SK-N-SH treated with all-trans-retinoic acid at 6 μM for 48 hours (cell line): Measurements from ENCODE around the gene RTP1.
"Not testable (repeated sequence)": the region's sequence is repeated elsewhere in the genome, so short reads cannot be mapped to it uniquely, and the experiment has no call there.

Experiments used
- ATAC-seq: fragments of 200-7000 bp; cut with Tn5 transposase; 3 replicates; pipeline ENCODE4 v1.9.1; 2020; ENCODE audit warnings: mild to moderate bottlenecking, moderate library complexity
- BACH2 ChIP-seq: fragments of 250-450 bp; sonication (Bioruptor Pico); IDR thresholded peaks from 2 replicates; pipeline ENCODE4 v1.9.0; 2021; ENCODE audit warnings: mild to moderate bottlenecking, borderline replicate concordance
- CREB5 ChIP-seq: fragments of 250-450 bp; sonication (Bioruptor Pico); IDR thresholded peaks from 2 replicates; pipeline ENCODE4 v1.5.1; 2020; ENCODE audit warnings: low read depth, mild to moderate bottlenecking, moderate library complexity
- CSRNP3 ChIP-seq: fragments of 250-450 bp; sonication (Bioruptor Pico); IDR thresholded peaks from 2 replicates; pipeline ENCODE4 v1.5.1; 2021; ENCODE audit warnings: mild to moderate bottlenecking, moderate library complexity
- ESRRG ChIP-seq: fragments of 250-450 bp; sonication (Bioruptor Pico); IDR thresholded peaks from 2 replicates; pipeline ENCODE4 v1.6.1; 2021; ENCODE audit warnings: mild to moderate bottlenecking
- GLIS3 ChIP-seq: fragments of 250-450 bp; sonication (Bioruptor Pico); IDR thresholded peaks from 2 replicates; pipeline ENCODE4 v1.5.0; 2020; ENCODE audit warnings: mild to moderate bottlenecking, moderate library complexity
- ISL1 ChIP-seq: fragments of 250-450 bp; sonication (Bioruptor Pico); IDR thresholded peaks from 2 replicates; pipeline ENCODE4 v2.1.2; 2022; ENCODE audit warnings: mild to moderate bottlenecking, moderate library complexity
- POU6F1 ChIP-seq: fragments of 250-450 bp; sonication (Bioruptor Pico); IDR thresholded peaks from 2 replicates; pipeline ENCODE4 v1.8.0; 2021; ENCODE audit warnings: low read depth, mild to moderate bottlenecking, moderate library complexity, borderline replicate concordance
- SNAI2 ChIP-seq: fragments of 250-450 bp; sonication (Bioruptor Pico); IDR thresholded peaks from 2 replicates; pipeline ENCODE4 v1.5.0; 2020; ENCODE audit warnings: mild to moderate bottlenecking, moderate library complexity
- ZNF70 ChIP-seq: fragments of 450-650 bp; formaldehyde crosslinking; IDR thresholded peaks from 2 replicates; pipeline ENCODE4 v1.5.0; 2020; ENCODE audit warnings: mild to moderate bottlenecking, moderate library complexity
- TF ChIP-seq, protein P1 (sequence below): fragments of 250-450 bp; sonication (Bioruptor Pico); IDR thresholded peaks from 2 replicates; pipeline ENCODE4 v1.5.0; 2020; ENCODE audit warnings: mild to moderate bottlenecking, moderate library complexity

RTP1 gene

DNA sequence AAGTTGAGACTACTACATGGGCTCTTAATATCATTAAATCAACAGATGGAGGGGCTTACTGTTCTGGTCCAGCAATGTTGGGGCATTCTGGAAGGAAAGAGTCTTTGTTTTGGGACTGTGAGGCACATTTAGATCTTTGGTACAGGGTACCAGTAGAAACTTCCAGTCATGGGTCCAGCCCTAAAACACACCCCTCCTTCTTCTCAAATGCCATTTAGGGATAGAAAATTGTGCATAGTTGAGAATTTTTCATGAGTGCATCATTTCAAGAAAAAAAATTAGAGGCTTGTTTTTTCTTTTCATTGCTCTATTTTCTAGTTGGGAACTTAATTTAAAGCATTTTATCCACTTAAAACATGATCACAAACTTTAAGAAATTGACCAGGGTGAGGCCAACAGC, 4.1 kb upstream of the RTP1 start (continued):
- no peak for TF ChIP-seq CREB5 (CRISPR knock-in tag)

GRCh38 chr3:187196573-187197334, 532 bp upstream of the RTP1 start:
- ATAC-seq: no peak

DNA sequence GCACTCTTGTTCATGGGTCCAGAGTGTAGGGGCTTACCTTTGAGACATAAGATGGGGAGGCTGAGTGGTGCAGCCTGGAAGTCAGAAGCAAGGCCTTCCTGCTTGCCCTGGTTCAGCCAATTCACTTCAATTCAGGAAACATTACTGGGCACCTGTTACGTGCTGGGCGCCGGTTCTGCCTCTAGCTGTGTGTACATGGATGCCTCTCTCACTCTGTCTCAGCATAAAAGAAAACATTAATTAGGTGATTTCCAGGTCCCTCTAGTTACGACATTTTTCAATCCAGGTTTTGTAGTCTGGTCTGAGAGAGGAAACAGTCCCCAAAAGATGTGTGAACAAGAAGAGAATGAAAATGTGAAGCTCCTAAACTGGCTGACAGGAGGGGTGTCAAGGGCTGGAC, 1.2 kb downstream of the RTP1 start:
- ATAC-seq: no peak
- TF ChIP-seq ISL1 (CRISPR knock-in tag) (no peak), CREB5 (CRISPR knock-in tag) (no peak), CSRNP3 (CRISPR knock-in tag) (no peak), ESRRG (no peak), GLIS3 (CRISPR knock-in tag) (no peak), SNAI2 (CRISPR knock-in tag) (no peak)
- TF ChIP-seq, protein P1, sequence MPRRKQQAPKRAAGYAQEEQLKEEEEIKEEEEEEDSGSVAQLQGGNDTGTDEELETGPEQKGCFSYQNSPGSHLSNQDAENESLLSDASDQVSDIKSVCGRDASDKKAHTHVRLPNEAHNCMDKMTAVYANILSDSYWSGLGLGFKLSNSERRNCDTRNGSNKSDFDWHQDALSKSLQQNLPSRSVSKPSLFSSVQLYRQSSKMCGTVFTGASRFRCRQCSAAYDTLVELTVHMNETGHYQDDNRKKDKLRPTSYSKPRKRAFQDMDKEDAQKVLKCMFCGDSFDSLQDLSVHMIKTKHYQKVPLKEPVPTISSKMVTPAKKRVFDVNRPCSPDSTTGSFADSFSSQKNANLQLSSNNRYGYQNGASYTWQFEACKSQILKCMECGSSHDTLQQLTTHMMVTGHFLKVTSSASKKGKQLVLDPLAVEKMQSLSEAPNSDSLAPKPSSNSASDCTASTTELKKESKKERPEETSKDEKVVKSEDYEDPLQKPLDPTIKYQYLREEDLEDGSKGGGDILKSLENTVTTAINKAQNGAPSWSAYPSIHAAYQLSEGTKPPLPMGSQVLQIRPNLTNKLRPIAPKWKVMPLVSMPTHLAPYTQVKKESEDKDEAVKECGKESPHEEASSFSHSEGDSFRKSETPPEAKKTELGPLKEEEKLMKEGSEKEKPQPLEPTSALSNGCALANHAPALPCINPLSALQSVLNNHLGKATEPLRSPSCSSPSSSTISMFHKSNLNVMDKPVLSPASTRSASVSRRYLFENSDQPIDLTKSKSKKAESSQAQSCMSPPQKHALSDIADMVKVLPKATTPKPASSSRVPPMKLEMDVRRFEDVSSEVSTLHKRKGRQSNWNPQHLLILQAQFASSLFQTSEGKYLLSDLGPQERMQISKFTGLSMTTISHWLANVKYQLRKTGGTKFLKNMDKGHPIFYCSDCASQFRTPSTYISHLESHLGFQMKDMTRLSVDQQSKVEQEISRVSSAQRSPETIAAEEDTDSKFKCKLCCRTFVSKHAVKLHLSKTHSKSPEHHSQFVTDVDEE (CRISPR knock-in tag): no peak

More at GRCh38 chr3:187196573-187197334, 532 bp upstream of the RTP1 start:
- TF ChIP-seq POU6F1 (CRISPR knock-in tag) (no peak), CSRNP3 (CRISPR knock-in tag) (no peak), ESRRG (no peak), ZNF70 (CRISPR knock-in tag) (no peak), BACH2 (no peak)

GRCh38 chr3:187199463-187200050, 2.3 kb downstream of the RTP1 start:
- ATAC-seq: not testable (repeated sequence)

DNA sequence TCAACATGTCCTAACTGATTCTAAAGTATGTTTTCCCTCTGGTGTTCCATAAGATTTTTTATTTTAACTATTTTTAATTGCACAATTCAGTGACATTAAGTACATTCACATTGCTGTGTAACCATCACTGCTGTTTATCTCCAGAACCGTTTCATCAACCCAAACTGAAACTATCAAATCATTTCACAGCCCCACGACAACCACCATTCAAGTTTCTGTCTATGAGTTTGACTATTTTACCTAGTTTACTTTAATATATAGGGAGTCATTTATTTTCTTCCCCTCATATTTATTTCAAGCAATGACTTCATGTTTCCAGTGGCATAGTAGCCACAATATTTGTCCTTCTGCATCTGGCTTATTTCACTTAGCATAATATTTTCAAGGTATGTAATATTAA, 8.4 kb downstream of the RTP1 start:
- ATAC-seq: no peak
- TF ChIP-seq, protein P1 (CRISPR knock-in tag): no peak
